Measurements from ENCODE around the gene MED13.
"Not testable (repeated sequence)": the region's sequence is repeated elsewhere in the genome, so short reads cannot be mapped to it uniquely, and the experiment has no call there.

Gene MED13

GRCh38 chr17:62057696-62058095 lies 7.4 kb downstream of the MED13 start:
- DNase-seq, result no peak

- DNase-seq, result no peak
These were observed 12.2 kb downstream of the MED13 start for GRCh38 chr17:62052765-62053338.

GRCh38 chr17:62051053-62051452 lies 14.0 kb downstream of the MED13 start:
- no peak for DNase-seq

- no peak for DNase-seq
These were observed 15.8 kb downstream of the MED13 start for GRCh38 chr17:62049299-62049698.

GRCh38 chr17:62048262-62048661 lies 16.8 kb downstream of the MED13 start:
- DNase-seq, result no peak

GRCh38 chr17:62045517-62045916 lies 19.6 kb downstream of the MED13 start:
- no peak for DNase-seq

GRCh38 chr17:62045109-62045508 lies 20.0 kb downstream of the MED13 start:
- DNase-seq, result no peak

GRCh38 chr17:62043602-62044001 lies 21.5 kb downstream of the MED13 start:
- DNase-seq, result no peak

- no peak for DNase-seq
These were observed 21.9 kb downstream of the MED13 start for GRCh38 chr17:62043140-62043539.

- no peak for DNase-seq
These were observed 26.8 kb downstream of the MED13 start for GRCh38 chr17:62038248-62038647.

GRCh38 chr17:62033317-62033716 lies 31.8 kb downstream of the MED13 start:
- DNase-seq, result no peak

GRCh38 chr17:62032480-62032879 lies 32.6 kb downstream of the MED13 start:
- no peak for DNase-seq

GRCh38 chr17:62030264-62030663 lies 34.8 kb downstream of the MED13 start:
- no peak for DNase-seq

- DNase-seq, result no peak
These were observed 40.2 kb downstream of the MED13 start for GRCh38 chr17:62024866-62025265.

- DNase-seq, result no peak
These were observed 47.2 kb downstream of the MED13 start for GRCh38 chr17:62017912-62018311.

GRCh38 chr17:62017496-62017895 lies 47.6 kb downstream of the MED13 start:
- no peak for DNase-seq

GRCh38 chr17:62014526-62014925 lies 50.6 kb downstream of the MED13 start:
- no peak for DNase-seq

GRCh38 chr17:62009220-62009619 lies 55.9 kb downstream of the MED13 start:
- DNase-seq, result no peak

GRCh38 chr17:62008294-62008693 lies 56.8 kb downstream of the MED13 start:
- peak; percentile 43 for DNase-seq

GRCh38 chr17:62004388-62004787 lies 60.7 kb downstream of the MED13 start:
- no peak for DNase-seq

GRCh38 chr17:62003141-62003540 lies 61.9 kb downstream of the MED13 start:
- DNase-seq, result not testable (repeated sequence)

- DNase-seq, result no peak
These were observed 64.0 kb downstream of the MED13 start for GRCh38 chr17:62001105-62001504.

- DNase-seq, result no peak
These were observed 64.9 kb downstream of the MED13 start for GRCh38 chr17:62000186-62000585.

- DNase-seq, result not testable (repeated sequence)
These were observed 66.5 kb downstream of the MED13 start for GRCh38 chr17:61998534-61998933.

GRCh38 chr17:61997664-61998063 lies 67.4 kb downstream of the MED13 start:
- no peak for DNase-seq
